NT2/D1 (cell line): ENCODE results near the gene DEFB123.

Source experiments
- SUZ12 ChIP-seq: IDR thresholded peaks from 2 replicates; pipeline ENCODE4 v1.6.1; 2011; ENCODE audit not compliant: insufficient read length, insufficient read depth; ENCODE audit errors: extremely low read depth
- YY1 ChIP-seq: IDR thresholded peaks from 2 replicates; pipeline ENCODE4 v1.6.1; 2011; ENCODE audit not compliant: insufficient read length, insufficient read depth
- ZNF274 ChIP-seq: IDR thresholded peaks from 2 replicates; pipeline ENCODE4 v1.6.1; 2011; ENCODE audit warnings: mild to moderate bottlenecking, low read depth, low read length

- TF ChIP-seq YY1 (no peak), ZNF274 (no peak), SUZ12 (no peak)
Observed at GRCh38 chr20:31485450-31486339, 45.3 kb downstream of the DEFB123 start.
